HG02678 (cell line): ENCODE data around the gene CACNA1C.

ENCODE experiments used
- ATAC-seq: cut with Tn5 transposase; IDR thresholded peaks from one replicate; pipeline ENCODE4 v1.9.1; 2021; ENCODE audit warnings: mild to moderate bottlenecking, moderate library complexity; ENCODE audit not compliant: unreplicated experiment

The CACNA1C gene

GRCh38 chr12:2309647-2310046 lies 256.9 kb downstream of the CACNA1C start:
- no peak for ATAC-seq

- no peak for ATAC-seq
Observed at GRCh38 chr12:2311020-2311778, 258.4 kb downstream of the CACNA1C start.

- no peak for ATAC-seq
Observed at GRCh38 chr12:2312175-2312574, 259.4 kb downstream of the CACNA1C start.

- ATAC-seq: no peak
Observed at GRCh38 chr12:2312770-2313169, 260.0 kb downstream of the CACNA1C start.

- no peak for ATAC-seq
Observed at GRCh38 chr12:2314492-2314891, 261.7 kb downstream of the CACNA1C start.

- ATAC-seq: no peak
Observed at GRCh38 chr12:2317772-2318171, 265.0 kb downstream of the CACNA1C start.

- no peak for ATAC-seq
Observed at GRCh38 chr12:2318286-2318685, 265.5 kb downstream of the CACNA1C start.

- no peak for ATAC-seq
Observed at GRCh38 chr12:2319136-2319535, 266.3 kb downstream of the CACNA1C start.

- no peak for ATAC-seq
Observed at GRCh38 chr12:2319737-2320506, 267.1 kb downstream of the CACNA1C start.

- no peak for ATAC-seq
Observed at GRCh38 chr12:2320841-2321240, 268.1 kb downstream of the CACNA1C start.

- ATAC-seq: no peak
Observed at GRCh38 chr12:2322554-2323120, 269.9 kb downstream of the CACNA1C start.

- ATAC-seq: no peak
Observed at GRCh38 chr12:2323532-2324255, 270.9 kb downstream of the CACNA1C start.

- ATAC-seq: no peak
Observed at GRCh38 chr12:2324387-2324786, 271.6 kb downstream of the CACNA1C start.

GRCh38 chr12:2325519-2325918 lies 272.7 kb downstream of the CACNA1C start:
- ATAC-seq: no peak

GRCh38 chr12:2326470-2326869 lies 273.7 kb downstream of the CACNA1C start:
- no peak for ATAC-seq

- ATAC-seq: no peak
Observed at GRCh38 chr12:2328661-2329060, 275.9 kb downstream of the CACNA1C start.

GRCh38 chr12:2329661-2330210 lies 276.9 kb downstream of the CACNA1C start:
- ATAC-seq: no peak

- ATAC-seq: no peak
Observed at GRCh38 chr12:2332236-2332635, 279.4 kb downstream of the CACNA1C start.

GRCh38 chr12:2332947-2333346 lies 280.2 kb downstream of the CACNA1C start:
- no peak for ATAC-seq

- ATAC-seq: no peak
Observed at GRCh38 chr12:2333491-2334195, 280.9 kb downstream of the CACNA1C start.
